Measurements from ENCODE around the gene MGAT3.
"Not testable (repeated sequence)": the region's sequence is repeated elsewhere in the genome, so short reads cannot be mapped to it uniquely, and the experiment has no call there.

MGAT3 gene, protein sequence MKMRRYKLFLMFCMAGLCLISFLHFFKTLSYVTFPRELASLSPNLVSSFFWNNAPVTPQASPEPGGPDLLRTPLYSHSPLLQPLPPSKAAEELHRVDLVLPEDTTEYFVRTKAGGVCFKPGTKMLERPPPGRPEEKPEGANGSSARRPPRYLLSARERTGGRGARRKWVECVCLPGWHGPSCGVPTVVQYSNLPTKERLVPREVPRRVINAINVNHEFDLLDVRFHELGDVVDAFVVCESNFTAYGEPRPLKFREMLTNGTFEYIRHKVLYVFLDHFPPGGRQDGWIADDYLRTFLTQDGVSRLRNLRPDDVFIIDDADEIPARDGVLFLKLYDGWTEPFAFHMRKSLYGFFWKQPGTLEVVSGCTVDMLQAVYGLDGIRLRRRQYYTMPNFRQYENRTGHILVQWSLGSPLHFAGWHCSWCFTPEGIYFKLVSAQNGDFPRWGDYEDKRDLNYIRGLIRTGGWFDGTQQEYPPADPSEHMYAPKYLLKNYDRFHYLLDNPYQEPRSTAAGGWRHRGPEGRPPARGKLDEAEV

DNA sequence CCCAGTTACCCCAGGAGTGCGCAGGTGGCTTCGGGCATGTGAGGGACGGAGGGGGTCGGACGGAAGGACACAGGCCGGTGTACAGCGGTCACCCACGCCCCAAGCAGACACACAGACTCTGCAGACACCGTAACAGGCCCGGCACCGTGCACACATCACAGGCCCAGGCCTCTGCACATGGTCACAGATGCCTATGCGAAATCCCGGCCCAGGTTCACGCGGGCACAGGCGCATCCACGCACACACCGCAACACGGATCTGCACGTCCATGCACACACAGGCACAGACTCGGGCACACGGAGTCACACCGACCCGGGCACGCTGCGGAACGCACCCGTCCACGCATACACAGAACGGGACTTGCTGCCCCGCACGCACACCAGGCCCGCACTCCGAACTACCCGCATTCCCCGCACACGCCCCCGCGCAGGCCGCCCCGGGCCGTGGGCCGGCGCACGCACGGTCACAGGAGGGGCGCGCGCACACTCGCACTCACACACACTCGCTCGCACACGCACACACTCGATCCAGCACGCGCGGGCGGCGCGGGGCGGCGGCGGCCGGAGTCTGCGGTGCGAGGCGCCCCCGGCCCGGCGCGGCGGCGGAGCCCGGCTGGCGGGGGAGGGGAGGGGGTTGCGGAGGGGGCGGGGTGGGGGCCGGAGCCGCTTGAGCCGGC is at the start of gene MGAT3:
Gene MGAT3, plus strand, starts transcription at position 491 of the 676 bp plus-strand sequence. CDS start 30,336 bp downstream, outside the sequence.
- no peaks in the 10 kb centered on the region for H3K36me3 Mint-ChIP-seq (ENCODE audit: low read depth)
- H3K9me3 Mint-ChIP-seq = no peaks in the 10 kb centered on the region
- intact Hi-C loops (cut with micrococcal nuclease) = no loop called here
- peaks cover 8% of the 10 kb centered on the region for H3K4me1 Mint-ChIP-seq (ENCODE audit: low read depth)
- peaks cover 78% of the 10 kb centered on the region for H3K27me3 Mint-ChIP-seq
- H3K4me3 Mint-ChIP-seq = peak within 1 kb of the TSS; percentile 28
- no peak within 1 kb of the TSS for H3K27ac Mint-ChIP-seq

- no peaks in the 10 kb centered on the region for H3K9me3 Mint-ChIP-seq
- peaks cover 72% of the 10 kb centered on the region for H3K4me1 Mint-ChIP-seq (ENCODE audit: low read depth)
- no peak overlapping the region for H3K4me3 Mint-ChIP-seq
- no peaks in the 10 kb centered on the region for H3K27me3 Mint-ChIP-seq
- intact Hi-C loops (cut with micrococcal nuclease) = loop anchor here (10.0 kb wide), 1 partner anchor 107 kb away; no protein-coding TSS in a partner anchor
- H3K27ac Mint-ChIP-seq = no peak overlapping the region
- peaks cover 28% of the 10 kb centered on the region for H3K36me3 Mint-ChIP-seq (ENCODE audit: low read depth)
Measured at GRCh38 chr22:39408173-39408572, 48.6 kb upstream of the MGAT3 start.

DNA sequence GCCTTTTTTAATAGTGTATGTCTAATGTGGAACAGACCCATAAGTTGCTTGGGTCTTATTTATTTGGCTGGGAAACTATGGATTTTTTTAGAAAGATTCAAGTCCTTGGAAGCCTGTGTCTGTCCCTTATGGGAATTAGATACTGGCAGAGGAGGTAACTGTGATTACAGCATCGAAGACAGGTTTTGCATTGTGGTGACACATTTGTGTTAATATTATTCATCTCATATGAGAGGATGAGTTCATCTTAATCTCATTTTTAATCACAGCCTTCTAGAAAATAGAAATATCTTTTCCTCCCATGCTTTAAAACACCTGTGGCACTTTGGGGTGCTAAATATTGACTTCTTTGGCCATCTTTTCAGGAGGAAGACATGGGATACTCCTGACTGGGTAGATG is 48.0 kb upstream of the MGAT3 start:
- intact Hi-C loops (cut with micrococcal nuclease) = loop anchor here (10.0 kb wide), 1 partner anchor 106 kb away; no protein-coding TSS in a partner anchor
- Mint-ChIP-seq H3K27me3 (no peaks in the 10 kb centered on the region), H3K27ac (no peak overlapping the region)

DNA sequence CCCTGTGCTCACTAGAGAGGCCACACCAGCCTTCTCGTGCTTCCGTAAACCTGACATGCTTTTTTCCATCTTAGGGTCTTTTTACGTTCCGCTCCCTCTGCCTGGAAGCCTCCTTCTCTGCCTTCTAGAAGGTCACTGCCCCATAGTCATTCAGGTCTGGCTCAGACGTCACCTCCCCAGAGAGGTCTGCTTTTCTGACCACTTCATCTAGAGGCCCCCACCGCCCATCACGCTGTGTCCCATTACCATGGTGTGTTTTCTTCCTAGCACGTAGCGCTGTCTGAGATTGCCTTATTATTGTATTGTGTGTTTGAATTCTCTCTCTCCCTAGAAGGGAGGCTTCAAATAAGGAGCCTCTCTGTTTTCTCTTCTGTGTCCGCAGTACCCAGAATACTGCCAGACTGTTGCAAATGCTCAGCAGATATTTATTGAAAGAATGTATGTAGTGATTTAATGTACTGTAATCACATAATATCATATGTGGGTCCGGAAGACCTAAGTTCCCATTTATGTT is 47.2 kb upstream of the MGAT3 start:
- H3K9me3 Mint-ChIP-seq = no peaks in the 10 kb centered on the region
- H3K4me1 Mint-ChIP-seq (ENCODE audit: low read depth) = peaks cover 78% of the 10 kb centered on the region
- intact Hi-C loops (cut with micrococcal nuclease) = loop anchor here (10.0 kb wide), 1 partner anchor 105 kb away; no protein-coding TSS in a partner anchor
- H3K27me3 Mint-ChIP-seq = no peaks in the 10 kb centered on the region
- H3K36me3 Mint-ChIP-seq (ENCODE audit: low read depth) = peaks cover 18% of the 10 kb centered on the region
- peak overlapping the region; percentile 32 for H3K27ac Mint-ChIP-seq
- no peak overlapping the region for H3K4me3 Mint-ChIP-seq

More for the DNA sequence above, 48.0 kb upstream of the MGAT3 start:
- H3K36me3 Mint-ChIP-seq (ENCODE audit: low read depth) = peaks cover 22% of the 10 kb centered on the region
- H3K4me3 Mint-ChIP-seq = no peak overlapping the region
- H3K9me3 Mint-ChIP-seq = no peaks in the 10 kb centered on the region
- peaks cover 73% of the 10 kb centered on the region for H3K4me1 Mint-ChIP-seq (ENCODE audit: low read depth)

DNA sequence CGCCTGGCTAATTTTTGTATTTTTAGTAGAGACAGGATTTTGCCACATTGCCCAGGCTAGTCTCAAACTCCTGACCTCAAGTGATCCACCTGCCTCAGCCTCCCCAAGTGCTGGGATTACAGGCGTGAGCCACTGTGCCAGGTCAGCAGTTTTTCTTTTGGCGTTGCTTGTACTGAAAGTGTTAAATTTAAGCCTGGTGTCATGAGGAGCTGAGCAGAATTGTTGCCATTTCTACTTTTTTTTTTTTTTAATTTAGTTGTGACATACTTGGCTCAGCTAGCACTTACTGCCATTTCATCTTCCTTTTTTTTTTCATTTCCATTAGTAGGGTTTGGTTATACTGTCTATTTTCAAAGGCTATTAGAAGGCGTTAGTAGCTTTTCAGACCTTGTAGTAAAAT is 46.5 kb upstream of the MGAT3 start:
- Mint-ChIP-seq H3K4me1 (ENCODE audit: low read depth) (peaks cover 78% of the 10 kb centered on the region), H3K36me3 (ENCODE audit: low read depth) (peaks cover 16% of the 10 kb centered on the region), H3K27me3 (no peaks in the 10 kb centered on the region), H3K4me3 (no peak overlapping the region), H3K9me3 (no peaks in the 10 kb centered on the region), H3K27ac (peak overlapping the region; percentile 32)
- intact Hi-C loops (cut with micrococcal nuclease) = no loop called here

- Mint-ChIP-seq H3K4me1 (ENCODE audit: low read depth) (peaks cover 70% of the 10 kb centered on the region), H3K36me3 (ENCODE audit: low read depth) (peaks cover 21% of the 10 kb centered on the region), H3K27ac (peak overlapping the region; percentile 48)
- H3K9me3 Mint-ChIP-seq; intact Hi-C loops (cut with micrococcal nuclease); H3K27me3 Mint-ChIP-seq; H3K4me3 Mint-ChIP-seq: not testable (repeated sequence)
Measured at GRCh38 chr22:39411828-39412365, 44.9 kb upstream of the MGAT3 start.

DNA sequence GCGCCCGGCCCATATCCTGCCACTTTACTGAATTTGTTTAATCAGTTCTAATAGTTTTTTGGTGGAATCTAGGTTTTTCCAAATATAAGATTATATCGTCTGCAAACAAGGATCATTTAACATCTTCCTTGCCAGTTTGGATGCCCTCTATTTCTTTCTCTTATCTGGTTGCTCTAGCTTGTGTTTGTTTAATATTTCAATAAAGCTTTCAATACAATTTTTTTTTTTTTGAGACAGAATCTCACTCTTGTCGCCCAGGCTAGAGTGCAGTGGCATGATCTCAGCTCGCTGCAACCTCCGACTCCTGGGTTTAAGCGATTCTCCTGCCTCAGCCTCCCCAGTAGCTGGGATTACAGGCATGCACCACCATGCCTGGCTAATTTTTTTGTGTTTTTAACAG is 43.6 kb upstream of the MGAT3 start:
- intact Hi-C loops (cut with micrococcal nuclease); H3K27me3 Mint-ChIP-seq; H3K9me3 Mint-ChIP-seq: not testable (repeated sequence)
- peak overlapping the region; percentile 48 for H3K27ac Mint-ChIP-seq
- H3K4me3 Mint-ChIP-seq = peak overlapping the region; percentile 13
- peaks cover 34% of the 10 kb centered on the region for H3K36me3 Mint-ChIP-seq (ENCODE audit: low read depth)
- H3K4me1 Mint-ChIP-seq (ENCODE audit: low read depth) = peaks cover 57% of the 10 kb centered on the region

GRCh38 chr22:39414377-39414776 is 42.4 kb upstream of the MGAT3 start:
- H3K36me3 Mint-ChIP-seq (ENCODE audit: low read depth) = peaks cover 46% of the 10 kb centered on the region
- H3K9me3 Mint-ChIP-seq = no peaks in the 10 kb centered on the region
- H3K4me1 Mint-ChIP-seq (ENCODE audit: low read depth) = peaks cover 50% of the 10 kb centered on the region
- no peak overlapping the region for H3K4me3 Mint-ChIP-seq
- no peaks in the 10 kb centered on the region for H3K27me3 Mint-ChIP-seq
- intact Hi-C loops (cut with micrococcal nuclease) = no loop called here
- no peak overlapping the region for H3K27ac Mint-ChIP-seq

GRCh38 chr22:39414886-39415285 is 41.9 kb upstream of the MGAT3 start:
- intact Hi-C loops (cut with micrococcal nuclease) = no loop called here
- no peak overlapping the region for H3K4me3 Mint-ChIP-seq
- H3K4me1 Mint-ChIP-seq (ENCODE audit: low read depth) = peaks cover 45% of the 10 kb centered on the region
- no peaks in the 10 kb centered on the region for H3K9me3 Mint-ChIP-seq
- H3K27ac Mint-ChIP-seq = no peak overlapping the region
- H3K27me3 Mint-ChIP-seq = no peaks in the 10 kb centered on the region
- peaks cover 51% of the 10 kb centered on the region for H3K36me3 Mint-ChIP-seq (ENCODE audit: low read depth)

DNA sequence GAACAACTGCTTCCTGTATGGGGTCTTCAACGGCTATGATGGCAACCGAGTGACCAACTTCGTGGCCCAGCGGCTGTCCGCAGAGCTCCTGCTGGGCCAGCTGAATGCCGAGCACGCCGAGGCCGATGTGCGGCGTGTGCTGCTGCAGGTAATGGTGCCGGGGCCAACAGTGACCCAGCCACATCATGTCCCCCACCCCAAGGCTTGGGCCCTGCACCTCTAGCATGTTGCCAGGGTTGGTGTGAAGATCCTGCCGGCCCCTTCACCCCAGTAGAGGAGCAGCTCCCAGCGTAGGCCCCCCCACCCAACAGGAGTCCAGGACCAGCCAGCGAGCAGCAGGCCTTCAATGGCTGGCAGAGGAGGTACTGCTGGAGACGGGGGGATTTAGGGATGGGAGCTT is 41.3 kb upstream of the MGAT3 start:
- peaks cover 57% of the 10 kb centered on the region for H3K36me3 Mint-ChIP-seq (ENCODE audit: low read depth)
- no peak overlapping the region for H3K27ac Mint-ChIP-seq
- no peak overlapping the region for H3K4me3 Mint-ChIP-seq
- no peaks in the 10 kb centered on the region for H3K27me3 Mint-ChIP-seq
- H3K9me3 Mint-ChIP-seq = no peaks in the 10 kb centered on the region
- H3K4me1 Mint-ChIP-seq (ENCODE audit: low read depth) = peaks cover 39% of the 10 kb centered on the region
- intact Hi-C loops (cut with micrococcal nuclease) = no loop called here

DNA sequence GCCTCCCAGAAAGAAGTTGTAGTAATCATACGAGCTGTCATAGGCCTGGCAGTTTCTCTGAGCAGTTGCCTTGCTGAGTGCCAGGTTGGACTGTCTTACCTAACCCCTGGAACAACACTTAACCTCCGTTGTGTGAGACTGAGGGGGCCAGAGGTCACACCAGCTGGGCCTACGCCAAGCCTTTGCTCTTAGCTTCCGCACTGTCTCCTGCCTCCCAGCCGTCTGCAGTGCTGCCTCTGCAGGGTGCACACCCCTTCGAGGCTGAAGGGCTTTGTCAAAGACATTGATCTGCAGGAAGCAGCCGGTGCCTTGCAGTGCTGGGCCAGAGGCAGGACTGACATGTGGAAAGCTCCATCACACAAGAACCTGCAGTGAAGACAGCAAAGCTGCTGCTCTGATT is 40.5 kb upstream of the MGAT3 start:
- Mint-ChIP-seq H3K4me1 (ENCODE audit: low read depth) (peaks cover 31% of the 10 kb centered on the region), H3K4me3 (no peak overlapping the region), H3K36me3 (ENCODE audit: low read depth) (peaks cover 65% of the 10 kb centered on the region), H3K27ac (no peak overlapping the region), H3K9me3 (no peaks in the 10 kb centered on the region), H3K27me3 (no peaks in the 10 kb centered on the region)
- intact Hi-C loops (cut with micrococcal nuclease) = no loop called here

GRCh38 chr22:39417641-39418040 is 39.2 kb upstream of the MGAT3 start:
- Mint-ChIP-seq H3K36me3 (ENCODE audit: low read depth) (peaks cover 79% of the 10 kb centered on the region), H3K4me1 (ENCODE audit: low read depth) (peaks cover 24% of the 10 kb centered on the region), H3K27me3 (no peaks in the 10 kb centered on the region), H3K4me3 (no peak overlapping the region), H3K27ac (no peak overlapping the region), H3K9me3 (no peaks in the 10 kb centered on the region)
- intact Hi-C loops (cut with micrococcal nuclease) = no loop called here

- Mint-ChIP-seq H3K27me3 (no peaks in the 10 kb centered on the region), H3K27ac (no peak overlapping the region), H3K4me3 (no peak overlapping the region), H3K9me3 (no peaks in the 10 kb centered on the region), H3K36me3 (ENCODE audit: low read depth) (peaks cover 88% of the 10 kb centered on the region), H3K4me1 (ENCODE audit: low read depth) (peaks cover 15% of the 10 kb centered on the region)
- intact Hi-C loops (cut with micrococcal nuclease) = no loop called here
Measured at GRCh38 chr22:39418696-39419095, 38.1 kb upstream of the MGAT3 start.

DNA sequence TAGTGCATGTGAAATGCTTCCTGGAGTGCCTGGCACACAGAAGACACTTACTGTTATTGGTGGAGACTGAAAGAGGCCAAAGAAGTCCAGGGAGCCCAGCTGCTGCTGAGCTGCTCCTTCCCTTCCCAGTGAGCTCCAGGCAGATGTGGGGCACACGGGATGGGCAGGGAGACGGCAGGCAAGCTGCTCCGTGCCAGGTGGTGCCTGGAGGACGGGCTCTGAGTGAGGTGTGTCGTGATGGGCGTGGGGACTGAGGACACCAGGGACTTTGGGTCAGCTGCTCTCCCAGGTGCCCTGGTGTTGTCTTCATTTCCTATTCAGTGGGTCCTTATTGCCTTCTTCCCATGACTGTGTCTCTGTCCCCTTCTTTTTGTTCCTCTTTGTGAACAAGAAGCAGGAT is 37.7 kb upstream of the MGAT3 start:
- Mint-ChIP-seq H3K27ac (no peak overlapping the region), H3K36me3 (ENCODE audit: low read depth) (peaks cover 92% of the 10 kb centered on the region), H3K9me3 (no peaks in the 10 kb centered on the region), H3K4me1 (ENCODE audit: low read depth) (peaks cover 11% of the 10 kb centered on the region), H3K27me3 (no peaks in the 10 kb centered on the region), H3K4me3 (no peak overlapping the region)
- intact Hi-C loops (cut with micrococcal nuclease) = no loop called here

Measured in dendritic cell treated with granulocyte-macrophage colony-stimulating factor and Interleukin-4, amounts not matched to agents 40 ng/mL and 50 ng/mL, for 4 days (primary cell).